Erythroblast (primary cell): Measurements from ENCODE around the gene PTPRN2.

Experiments
- DNase-seq, 2 experiments: peaks; one replicate each; lab custom pipeline; 2025; lab: John Stamatoyannopoulos, UW
- GATA1 ChIP-seq: IDR thresholded peaks from 2 replicates; pipeline ENCODE4 v1.6.1; 2011; ENCODE audit warnings: low read depth, mild to moderate bottlenecking, control low read depth, low read length, moderate library complexity
- POLR2A ChIP-seq: IDR thresholded peaks from 2 replicates; pipeline ENCODE4 v1.6.1; 2011; ENCODE audit warnings: mild to moderate bottlenecking, low read length

Gene PTPRN2

GRCh38 chr7:157664871-157665633 is 922.6 kb downstream of the PTPRN2 start:
- TF ChIP-seq GATA1 (no peak), POLR2A (no peak)
- DNase-seq: no peak

DNA sequence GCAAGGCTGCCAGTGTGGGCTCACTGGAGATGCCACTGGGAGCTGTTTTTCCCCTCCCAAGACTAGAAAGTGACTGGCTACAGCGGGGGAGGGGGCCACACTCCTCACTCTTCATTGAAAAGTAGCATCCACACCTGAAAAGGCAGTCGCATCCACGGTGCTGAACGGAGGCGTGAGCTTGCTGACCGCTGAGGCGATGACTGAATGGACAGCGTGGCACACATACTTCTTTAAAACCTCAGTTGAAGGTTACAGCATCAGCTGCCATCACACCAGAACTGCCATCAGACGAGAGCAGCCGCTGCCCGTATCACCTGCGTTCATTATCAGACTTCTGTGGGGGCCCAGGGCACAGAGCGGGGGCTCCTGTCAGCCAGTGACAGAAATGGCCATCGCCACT is 923.6 kb downstream of the PTPRN2 start:
- no peak for TF ChIP-seq GATA1
- no peak for TF ChIP-seq POLR2A
- DNase-seq: no peak

GRCh38 chr7:157662981-157663716 is 924.5 kb downstream of the PTPRN2 start:
- no peak for TF ChIP-seq POLR2A
- TF ChIP-seq GATA1: no peak
- DNase-seq: no peak

GRCh38 chr7:157662110-157662791 is 925.4 kb downstream of the PTPRN2 start:
- TF ChIP-seq POLR2A: no peak
- TF ChIP-seq GATA1: no peak
- DNase-seq: no peak

DNA sequence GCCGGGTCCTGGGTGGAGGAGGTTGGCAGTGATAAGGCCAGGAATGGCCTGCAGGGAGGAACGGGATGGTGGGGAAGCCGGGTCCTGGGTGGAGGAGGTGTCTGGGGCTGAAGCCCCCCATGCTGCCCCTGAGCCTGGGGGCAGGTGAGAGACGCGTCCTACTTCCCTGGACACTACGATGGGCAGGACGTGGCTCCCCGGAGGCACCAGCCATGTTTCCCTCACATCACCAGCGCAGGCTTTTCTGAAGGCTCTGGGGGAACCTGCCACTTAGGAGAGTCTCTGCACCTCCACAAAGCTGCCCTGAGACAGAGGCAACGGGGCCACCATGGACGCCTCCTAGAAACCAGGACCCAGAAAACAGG is 926.0 kb downstream of the PTPRN2 start:
- TF ChIP-seq GATA1 (no peak), POLR2A (no peak)

GRCh38 chr7:157660971-157661610 is 926.5 kb downstream of the PTPRN2 start:
- TF ChIP-seq GATA1: no peak
- TF ChIP-seq POLR2A: no peak
- no peak for DNase-seq

More for the DNA sequence above, 926.0 kb downstream of the PTPRN2 start:
- no peak for DNase-seq

DNA sequence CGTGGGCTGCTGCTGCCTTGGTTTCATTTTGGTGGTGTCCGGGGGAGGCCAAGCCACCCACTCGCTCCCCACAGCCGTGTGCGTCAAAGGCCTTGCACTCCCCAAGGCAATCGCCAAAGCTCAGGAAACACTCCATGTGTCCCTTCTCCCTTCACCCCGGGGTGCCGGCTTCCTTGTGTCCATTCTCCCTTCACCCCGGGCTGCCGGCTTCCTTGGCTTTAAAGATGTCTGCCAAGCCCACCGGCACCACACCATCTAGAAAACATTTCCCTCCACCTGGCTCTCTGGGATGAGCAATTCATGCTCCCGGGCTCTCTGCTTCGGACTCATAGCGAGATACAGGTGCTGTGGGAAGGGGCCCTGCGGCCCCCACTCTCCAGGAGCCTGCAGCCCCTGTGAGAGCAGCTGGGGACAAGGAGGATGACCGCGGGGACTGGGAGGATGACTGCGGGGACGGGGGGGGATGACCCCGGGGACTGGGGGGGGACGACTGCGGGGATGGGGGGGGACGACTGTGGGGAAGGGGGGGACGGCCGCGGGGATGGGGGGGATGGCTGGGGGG is 928.7 kb downstream of the PTPRN2 start:
- no peak for DNase-seq
- TF ChIP-seq GATA1: no peak
- no peak for TF ChIP-seq POLR2A

DNA sequence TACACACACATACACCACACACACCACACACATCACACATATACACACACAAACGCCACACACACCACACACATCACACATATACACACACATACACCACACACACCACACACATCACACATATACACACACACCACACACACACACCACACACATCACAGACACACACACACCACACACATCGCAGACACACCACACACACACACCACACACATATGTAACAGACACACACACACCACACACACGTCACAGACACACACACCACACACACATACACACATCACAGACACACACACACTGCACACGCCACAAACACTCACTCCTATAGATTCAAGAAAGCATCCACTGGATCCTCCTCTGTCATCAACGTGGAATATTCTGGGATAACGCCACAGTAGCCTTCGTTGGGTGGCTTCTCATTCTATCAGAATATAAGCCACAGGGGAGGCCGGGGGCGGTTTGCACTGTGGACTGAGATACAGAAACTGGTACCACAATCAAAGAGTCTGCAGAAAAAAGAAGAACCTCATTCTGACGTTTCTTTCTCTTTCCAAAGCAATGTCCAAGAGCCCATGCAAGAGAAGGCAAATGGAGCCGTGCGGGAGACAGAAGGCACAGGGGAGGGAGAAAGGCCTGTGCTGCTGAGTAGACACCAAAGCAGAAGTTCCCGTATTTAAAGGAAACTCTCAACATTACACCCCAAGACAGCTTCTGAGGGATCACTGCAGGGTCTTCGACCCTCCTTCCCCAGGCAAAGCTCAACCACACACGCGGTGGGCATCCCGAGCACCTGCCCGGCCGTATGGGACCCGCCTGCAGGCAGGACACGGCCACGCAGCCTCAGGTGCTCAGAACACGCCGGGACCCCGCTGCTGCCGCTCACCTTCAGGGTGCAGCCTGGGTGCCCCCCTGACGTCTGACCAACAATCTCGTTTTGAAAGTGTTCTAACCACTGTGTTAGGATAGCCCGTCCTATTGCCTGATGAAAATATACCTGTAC is 929.6 kb downstream of the PTPRN2 start:
- DNase-seq: no peak
- TF ChIP-seq GATA1 (no peak), POLR2A (no peak)

DNA sequence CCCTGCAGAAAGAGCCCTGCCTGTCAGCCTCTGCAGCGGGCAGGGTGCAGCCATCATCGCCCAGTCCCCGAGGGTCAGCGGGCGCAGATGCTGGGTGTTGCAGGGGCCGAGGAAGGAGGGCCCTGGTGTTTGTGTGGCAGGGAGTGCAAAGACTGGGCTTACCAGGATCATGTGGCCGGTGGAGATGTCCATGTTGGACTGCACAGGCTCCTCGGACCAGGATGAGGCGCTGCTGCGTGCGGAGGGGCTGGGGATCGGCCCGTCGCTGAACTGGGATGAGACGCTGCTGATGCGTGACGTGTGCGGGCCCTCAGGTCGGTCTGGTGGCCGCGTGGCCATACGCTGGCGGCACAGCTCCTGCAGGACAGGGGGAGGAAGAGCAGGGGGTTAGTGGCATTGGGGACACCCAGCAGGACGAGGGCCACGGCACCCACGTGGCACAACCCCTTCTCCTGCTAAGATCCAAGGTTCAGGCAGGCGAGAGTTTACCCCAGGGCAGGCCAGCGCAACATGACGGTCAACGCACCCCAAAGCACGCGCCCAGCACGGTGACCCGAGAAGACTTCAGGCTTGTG is 931.3 kb downstream of the PTPRN2 start:
- DNase-seq: peak in 1 of 2 experiments; percentile 33
- TF ChIP-seq GATA1 (no peak), POLR2A (no peak)

- no peak for DNase-seq
- no peak for TF ChIP-seq POLR2A
- TF ChIP-seq GATA1: no peak
Measured at GRCh38 chr7:157654350-157654749, 933.3 kb downstream of the PTPRN2 start.

- DNase-seq: no peak
- TF ChIP-seq POLR2A (no peak), GATA1 (no peak)
Measured at GRCh38 chr7:157653827-157654207, 933.8 kb downstream of the PTPRN2 start.

DNA sequence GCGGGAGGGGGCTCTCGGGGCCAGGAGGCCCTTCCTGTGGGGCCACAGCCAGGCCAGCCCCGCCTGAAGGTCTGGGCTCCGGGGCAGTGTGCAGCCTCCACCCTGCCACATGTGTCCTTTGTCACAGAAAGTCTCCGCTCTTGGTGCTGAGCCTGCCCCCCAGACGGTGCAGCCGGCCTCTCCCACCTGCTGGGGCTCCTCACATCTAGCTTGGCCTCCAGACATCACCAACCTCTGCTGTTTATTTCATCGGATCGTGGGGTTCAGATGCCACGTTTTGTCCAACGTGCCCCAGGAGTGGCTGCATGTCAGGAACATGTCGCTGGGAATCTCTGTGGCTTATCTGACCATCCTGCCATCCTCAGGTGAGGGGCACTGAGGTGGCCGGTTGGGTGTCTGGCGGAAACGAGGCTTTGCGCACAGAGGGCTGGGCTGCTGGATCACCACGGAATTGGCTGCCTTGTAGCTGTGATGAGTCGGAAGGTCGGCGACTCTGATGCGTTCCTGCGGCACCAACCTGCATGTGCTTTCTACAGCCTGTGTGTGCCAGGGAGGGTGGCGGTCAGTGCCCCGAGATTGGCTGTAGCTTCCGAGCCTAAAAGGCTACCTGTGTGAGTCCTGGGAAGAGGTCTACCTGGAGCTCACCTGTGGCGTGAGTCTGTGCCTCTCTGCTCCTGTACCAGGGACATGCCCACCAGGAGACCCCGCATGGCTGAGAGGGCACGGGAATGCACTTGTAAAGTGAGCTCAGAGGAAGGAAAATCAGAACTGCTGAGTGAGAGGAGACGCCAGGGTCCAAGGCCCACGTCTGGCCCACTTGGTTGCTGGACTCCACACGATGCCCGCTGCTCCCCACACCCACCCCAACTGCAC is 934.4 kb downstream of the PTPRN2 start:
- TF ChIP-seq POLR2A (no peak), GATA1 (no peak)
- DNase-seq: no peak
